Ishikawa (cell line): ENCODE data around the gene KCTD5.

Experiments
- CEBPB ChIP-seq: IDR thresholded peaks from 2 replicates; pipeline ENCODE4 v1.6.1; 2012
- CREB1 ChIP-seq: IDR thresholded peaks from 2 replicates; pipeline ENCODE4 v1.6.1; 2012; ENCODE audit warnings: low read depth
- EGR1 ChIP-seq: IDR thresholded peaks from 2 replicates; pipeline ENCODE4 v1.6.1; 2012
- EP300 ChIP-seq: IDR thresholded peaks from 2 replicates; pipeline ENCODE4 v1.6.1; 2012; ENCODE audit warnings: borderline replicate concordance
- FOXM1 ChIP-seq: IDR thresholded peaks from 2 replicates; pipeline ENCODE4 v1.6.1; 2012; ENCODE audit warnings: low read depth, borderline replicate concordance
- MAX ChIP-seq: IDR thresholded peaks from 2 replicates; pipeline ENCODE4 v1.6.1; 2012
- NFIC ChIP-seq: IDR thresholded peaks from 2 replicates; pipeline ENCODE4 v1.6.1; 2012
- RAD21 ChIP-seq: IDR thresholded peaks from 2 replicates; pipeline ENCODE4 v1.6.1; 2012; ENCODE audit warnings: low read depth
- REST ChIP-seq: IDR thresholded peaks from 2 replicates; pipeline ENCODE4 v1.6.1; 2012; ENCODE audit warnings: low read depth, mild to moderate bottlenecking
- TAF1 ChIP-seq: IDR thresholded peaks from 2 replicates; pipeline ENCODE4 v1.6.1; 2012; ENCODE audit warnings: low read depth, mild to moderate bottlenecking
- TCF12 ChIP-seq: IDR thresholded peaks from 2 replicates; pipeline ENCODE4 v1.6.1; 2012; ENCODE audit warnings: low read depth
- TEAD4 ChIP-seq: IDR thresholded peaks from 2 replicates; pipeline ENCODE4 v1.6.1; 2012
- USF1 ChIP-seq: IDR thresholded peaks from 2 replicates; pipeline ENCODE4 v1.6.1; 2012
- YY1 ChIP-seq: IDR thresholded peaks from 2 replicates; pipeline ENCODE4 v1.6.1; 2012; ENCODE audit warnings: low read depth
- ZBTB7A ChIP-seq: IDR thresholded peaks from 2 replicates; pipeline ENCODE4 v1.6.1; 2012; ENCODE audit warnings: low read depth

The KCTD5 gene

GRCh38 chr16:2715064-2715463 is 32.7 kb downstream of the KCTD5 start:
- TF ChIP-seq USF1 (no peak), TCF12 (no peak), MAX (no peak), NFIC (no peak), CEBPB (no peak), CREB1 (no peak), FOXM1 (no peak), EP300 (no peak), ZBTB7A (no peak), TAF1 (no peak), EGR1 (no peak), RAD21 (no peak), YY1 (no peak), TEAD4 (no peak), REST (no peak)

GRCh38 chr16:2715519-2715918 is 33.2 kb downstream of the KCTD5 start:
- TF ChIP-seq CEBPB: no peak
- TF ChIP-seq REST: peak; percentile 97
- TF ChIP-seq RAD21: no peak
- no peak for TF ChIP-seq TCF12
- peak; percentile 90 for TF ChIP-seq ZBTB7A
- TF ChIP-seq NFIC: no peak
- TF ChIP-seq EP300: no peak
- peak; percentile 41; the same call in 1 of the 2 replicates for TF ChIP-seq MAX
- TF ChIP-seq FOXM1: no peak
- TF ChIP-seq EGR1: no peak

- TF ChIP-seq CREB1 (no peak), TCF12 (no peak), REST (no peak), NFIC (no peak), TAF1 (no peak)
Measured at GRCh38 chr16:2715966-2716885, 33.9 kb downstream of the KCTD5 start.

GRCh38 chr16:2716948-2717347 is 34.6 kb downstream of the KCTD5 start:
- TF ChIP-seq REST (no peak), CEBPB (no peak), CREB1 (no peak), NFIC (no peak), TEAD4 (no peak), RAD21 (no peak), ZBTB7A (no peak), TCF12 (no peak), TAF1 (no peak), EGR1 (no peak), FOXM1 (no peak), EP300 (no peak), YY1 (no peak), USF1 (no peak)
